Caco-2 (cell line): Measurements from ENCODE around the gene DPT. TPM values are rescaled to one million over a fixed set of nuclear protein-coding genes. Genes with fewer than 3 reads are reported as not detected.

ENCODE experiments used
- BruUV-seq: library from RNA; stranded (reverse); fragments of 400-500 nt; replicated peaks from 2 replicates; lab custom pipeline; 2021; lab: Mats Ljungman, UMichigan
- CTCF ChIA-PET: fragments of 300-600 bp; sonication (Branson Sonifier 250); formaldehyde crosslinking; loops from one replicate; lab custom pipeline; 2022; ENCODE audit warnings: antibody characterized with exemption; lab: Charles Lee
- POLR2A ChIA-PET: fragments of 300-600 bp; sonication (Branson Sonifier 250); formaldehyde crosslinking; loops from one replicate; lab custom pipeline; 2022; ENCODE audit warnings: antibody characterized with exemption; lab: Charles Lee
- DNase-seq, 2 experiments: peaks; one replicate each; pipeline versions ENCODE4 v3.0.0 to v3.0.0-alpha.2; 2020 to 2022
- H3K27me3 ChIP-seq: replicated peaks from 2 replicates; pipeline ENCODE4 v1.6.0; 2011; ENCODE audit warnings: low read length; ENCODE audit not compliant: control insufficient read depth, insufficient read depth
- H3K36me3 ChIP-seq: 2 replicates; pipeline ENCODE4 v1.5.1; 2011; ENCODE audit warnings: low read length; ENCODE audit not compliant: control insufficient read depth, insufficient read depth
- H3K4me1 ChIP-seq: fragments of 250-450 bp; sonication (Bioruptor Pico); 2 replicates; pipeline ENCODE4 v1.5.1; 2020; ENCODE audit warnings: mild to moderate bottlenecking
- H3K4me3 ChIP-seq: 2 replicates; pipeline ENCODE4 v1.5.1; 2011; ENCODE audit warnings: low read depth, mild to moderate bottlenecking, control low read depth, low read length
- H3K9me3 ChIP-seq: fragments of 250-450 bp; sonication (Bioruptor Pico); 2 replicates; pipeline ENCODE4 v1.5.1; 2020; ENCODE audit warnings: mild to moderate bottlenecking, moderate library complexity
- H3K27ac Mint-ChIP-seq: one replicate; pipeline ENCODE4 v1.8.0; 2022; ENCODE audit warnings: mixed read lengths; ENCODE audit not compliant: unreplicated experiment
- H3K27me3 Mint-ChIP-seq: one replicate; pipeline ENCODE4 v1.8.0; 2022; ENCODE audit warnings: mixed read lengths; ENCODE audit not compliant: insufficient read depth, unreplicated experiment
- H3K36me3 Mint-ChIP-seq: one replicate; pipeline ENCODE4 v1.8.0; 2022; ENCODE audit warnings: mild to moderate bottlenecking, mixed read lengths; ENCODE audit not compliant: insufficient read depth, unreplicated experiment
- H3K4me1 Mint-ChIP-seq: one replicate; pipeline ENCODE4 v1.8.0; 2022; ENCODE audit warnings: low read depth, mixed read lengths; ENCODE audit not compliant: unreplicated experiment
- H3K4me3 Mint-ChIP-seq: one replicate; pipeline ENCODE4 v1.8.0; 2022; ENCODE audit warnings: mild to moderate bottlenecking, moderate library complexity, mixed read lengths; ENCODE audit not compliant: unreplicated experiment
- H3K9me3 Mint-ChIP-seq: one replicate; pipeline ENCODE4 v1.8.0; 2022; ENCODE audit warnings: mixed read lengths; ENCODE audit not compliant: unreplicated experiment
- CTCF ChIP-seq, 2 experiments: fragments of 200-600 bp in 1 of 2; IDR thresholded peaks; 1 replicate in 1 of 2; 2 replicates in 1 of 2; pipeline versions ENCODE4 v1.5.1 to v1.8.0; 2011 to 2022; ENCODE audit warnings: antibody characterized with exemption in 1 of 2, control low read depth in 1 of 2, inconsistent platforms in 1 of 2, low read depth in 1 of 2, low read length in 1 of 2, mild to moderate bottlenecking in 1 of 2, moderate library complexity in 1 of 2; ENCODE audit not compliant: insufficient read depth in 1 of 2, severe bottlenecking in 1 of 2, unreplicated experiment in 1 of 2
- intact Hi-C: fragments of 100-400 bp; cut with micrococcal nuclease; formaldehyde crosslinking; loops from one replicate; pipeline ENCODE4 v1.10.0; 2022; ENCODE audit not compliant: unreplicated experiment
- total RNA-seq: library from RNA; stranded (reverse); gene quantifications from 2 replicates; pipeline ENCODE4 v1.2.3, GENCODE V29; 2022

Gene DPT
- total RNA-seq, 1 experiment from 2014 or later: not detected

- H3K27ac Mint-ChIP-seq: no peak overlapping the region
- BruUV-seq: no TSS peak
- H3K27me3 Mint-ChIP-seq: no peaks in the 10 kb centered on the region
- H3K4me1 Mint-ChIP-seq: peaks cover 8% of the 10 kb centered on the region
- intact Hi-C loops: no loop called here
- no peak for TF ChIP-seq CTCF (IDR thresholded peaks at IDR 0.05; ENCODE audit: insufficient read depth in 1 of 2, low read depth in 1 of 2, low read length in 1 of 2, severe bottlenecking in 1 of 2, unreplicated experiment in 1 of 2)
- Histone ChIP-seq H3K27me3 (no peaks in the 10 kb centered on the region), H3K4me3 (no peak overlapping the region), H3K9me3 (no peaks in the 10 kb centered on the region), H3K36me3 (no peaks in the 10 kb centered on the region), H3K4me1 (peaks cover 15% of the 10 kb centered on the region)
- ChIA-PET POLR2A (no interaction called here), CTCF (no interaction called here)
- H3K9me3 Mint-ChIP-seq: no peaks in the 10 kb centered on the region
- no peaks in the 10 kb centered on the region for H3K36me3 Mint-ChIP-seq
- DNase-seq: no peak
- no peak overlapping the region for H3K4me3 Mint-ChIP-seq
Measured at GRCh38 chr1:168706391-168706992, 22.5 kb downstream of the DPT start.

- peaks cover 10% of the 10 kb centered on the region for H3K4me1 ChIP-seq
- H3K27me3 Mint-ChIP-seq: no peaks in the 10 kb centered on the region
- no peak for TF ChIP-seq CTCF (IDR thresholded peaks at IDR 0.05; ENCODE audit: insufficient read depth in 1 of 2, low read depth in 1 of 2, low read length in 1 of 2, severe bottlenecking in 1 of 2, unreplicated experiment in 1 of 2)
- POLR2A ChIA-PET: no interaction called here
- H3K9me3 ChIP-seq: no peaks in the 10 kb centered on the region
- no peak overlapping the region for H3K27ac Mint-ChIP-seq
- BruUV-seq: no TSS peak
- CTCF ChIA-PET: no interaction called here
- DNase-seq: no peak
- no peaks in the 10 kb centered on the region for H3K36me3 ChIP-seq
- H3K9me3 Mint-ChIP-seq: no peaks in the 10 kb centered on the region
- H3K4me1 Mint-ChIP-seq: peaks cover 6% of the 10 kb centered on the region
- no peaks in the 10 kb centered on the region for H3K27me3 ChIP-seq
- no peak overlapping the region for H3K4me3 Mint-ChIP-seq
- no peaks in the 10 kb centered on the region for H3K36me3 Mint-ChIP-seq
- intact Hi-C loops: no loop called here
- H3K4me3 ChIP-seq: no peak overlapping the region
Measured at GRCh38 chr1:168700575-168701268, 28.3 kb downstream of the DPT start.

GRCh38 chr1:168698453-168698852 lies 30.6 kb downstream of the DPT start:
- peaks cover 18% of the 10 kb centered on the region for H3K4me1 ChIP-seq
- DNase-seq: no peak
- Mint-ChIP-seq H3K9me3 (no peaks in the 10 kb centered on the region), H3K27me3 (no peaks in the 10 kb centered on the region), H3K4me1 (peaks cover 18% of the 10 kb centered on the region), H3K4me3 (no peak overlapping the region), H3K27ac (no peak overlapping the region), H3K36me3 (no peaks in the 10 kb centered on the region)
- intact Hi-C loops: no loop called here
- BruUV-seq: no TSS peak
- POLR2A ChIA-PET: no interaction called here
- CTCF ChIA-PET: no interaction called here
- no peaks in the 10 kb centered on the region for H3K27me3 ChIP-seq
- no peak for TF ChIP-seq CTCF (IDR thresholded peaks at IDR 0.05; ENCODE audit: insufficient read depth in 1 of 2, low read depth in 1 of 2, low read length in 1 of 2, severe bottlenecking in 1 of 2, unreplicated experiment in 1 of 2)
- no peaks in the 10 kb centered on the region for H3K9me3 ChIP-seq
- no peak overlapping the region for H3K4me3 ChIP-seq
- no peaks in the 10 kb centered on the region for H3K36me3 ChIP-seq
